IMR-90 (cell line): ENCODE data around the gene FAM110D. TPM values are rescaled to one million over a fixed set of nuclear protein-coding genes. Genes with fewer than 3 reads are reported as not detected.

Experiments
- ATAC-seq: fragments of 200-7000 bp; cut with Tn5 transposase; 2 replicates; pipeline ENCODE4 v1.9.1; 2020; ENCODE audit warnings: low read depth, mild to moderate bottlenecking, moderate library complexity
- BruUV-seq: library from RNA; stranded (reverse); fragments of 400-500 nt; replicated peaks from 2 replicates; lab custom pipeline; 2021; lab: Mats Ljungman, UMichigan
- CTCF ChIA-PET: fragments of 300-600 bp; formaldehyde crosslinking; extraction: SDS; loops from one replicate; lab custom pipeline; 2021; ENCODE audit warnings: antibody characterized with exemption; lab: Yijun Ruan, JAX
- POLR2A ChIA-PET: fragments of 300-600 bp; sonication (Branson Sonifier 250); formaldehyde crosslinking; loops from one replicate; lab custom pipeline; 2022; ENCODE audit warnings: antibody characterized with exemption; ENCODE audit not compliant: unreplicated experiment; lab: Charles Lee
- DNase-seq: peaks from one replicate; pipeline ENCODE4 v3.0.0; 2013
- H2AFZ ChIP-seq: replicated peaks from 2 replicates; pipeline ENCODE3; 2013; ENCODE audit warnings: low read length, mild to moderate bottlenecking; ENCODE audit not compliant: poor library complexity
- H2AK5ac ChIP-seq: 2 replicates; pipeline ENCODE4 v1.6.1; 2013; ENCODE audit warnings: low read depth, low read length, inconsistent platforms
- H2AK9ac ChIP-seq: replicated peaks from 2 replicates; pipeline ENCODE3; 2013; ENCODE audit warnings: mild to moderate bottlenecking, low read depth, low read length, moderate library complexity; ENCODE audit not compliant: poor library complexity
- H2BK120ac ChIP-seq: 2 replicates; pipeline ENCODE4 v1.6.1; 2013; ENCODE audit warnings: low read depth, low read length, inconsistent platforms
- H2BK15ac ChIP-seq: 3 replicates; pipeline ENCODE4 v1.6.1; 2013; ENCODE audit warnings: low read depth, low read length, inconsistent platforms
- H2BK20ac ChIP-seq: 2 replicates; pipeline ENCODE4 v1.6.1; 2013; ENCODE audit warnings: low read depth, mild to moderate bottlenecking, inconsistent platforms, low read length, moderate library complexity
- H2BK5ac ChIP-seq: 2 replicates; pipeline ENCODE4 v1.6.1; 2013; ENCODE audit warnings: mild to moderate bottlenecking, low read depth, low read length, inconsistent platforms; ENCODE audit not compliant: poor library complexity, severe bottlenecking
- H3K14ac ChIP-seq: replicated peaks from 2 replicates; pipeline ENCODE4 v1.6.1; 2013; ENCODE audit warnings: low read depth, low read length, inconsistent platforms
- H3K18ac ChIP-seq: 2 replicates; pipeline ENCODE4 v1.6.1; 2013; ENCODE audit warnings: low read depth, low read length, control low read depth
- H3K23ac ChIP-seq: 2 replicates; pipeline ENCODE4 v1.6.1; 2013; ENCODE audit warnings: low read depth, low read length, inconsistent platforms
- H3K27ac ChIP-seq: 2 replicates; pipeline ENCODE4 v1.5.1; 2013; ENCODE audit warnings: mild to moderate bottlenecking, control low read depth, low read length; ENCODE audit not compliant: insufficient read depth
- H3K27me3 ChIP-seq: 2 replicates; pipeline ENCODE4 v1.6.1; 2013; ENCODE audit warnings: low read length; ENCODE audit not compliant: control insufficient read depth, insufficient read depth
- H3K36me3 ChIP-seq: 2 replicates; pipeline ENCODE4 v1.6.1; 2013; ENCODE audit warnings: low read length, mixed read lengths; ENCODE audit not compliant: control insufficient read depth, insufficient read depth
- H3K4ac ChIP-seq: 2 replicates; pipeline ENCODE4 v1.6.1; 2013; ENCODE audit warnings: low read depth, low read length, inconsistent platforms
- H3K4me1 ChIP-seq: 2 replicates; pipeline ENCODE4 v1.6.1; 2013; ENCODE audit warnings: low read length, mixed read lengths; ENCODE audit not compliant: control insufficient read depth, insufficient read depth
- H3K4me2 ChIP-seq: 2 replicates; pipeline ENCODE4 v1.6.1; 2013; ENCODE audit warnings: low read depth, mild to moderate bottlenecking, control low read depth, low read length, moderate library complexity
- H3K4me3 ChIP-seq: 2 replicates; pipeline ENCODE4 v1.5.1; 2013; ENCODE audit warnings: low read depth, mild to moderate bottlenecking, control low read depth, low read length, moderate library complexity; ENCODE audit not compliant: insufficient read depth
- H3K56ac ChIP-seq: 2 replicates; pipeline ENCODE4 v1.6.1; 2013; ENCODE audit warnings: low read length, inconsistent platforms; ENCODE audit not compliant: insufficient read depth; ENCODE audit errors: extremely low read depth
- H3K79me1 ChIP-seq, 2 experiments: 2 replicates each; pipeline ENCODE4 v1.6.1; 2013; ENCODE audit warnings: low read length in 2 of 2, inconsistent platforms in 1 of 2, low read depth in 1 of 2
- H3K9ac ChIP-seq: 2 replicates; pipeline ENCODE4 v1.6.1; 2013; ENCODE audit warnings: low read depth, low read length, control low read depth
- H3K9me1 ChIP-seq: 2 replicates; pipeline ENCODE4 v1.6.1; 2013; ENCODE audit warnings: low read length, inconsistent platforms; ENCODE audit not compliant: insufficient read depth
- H3K9me3 ChIP-seq: 2 replicates; pipeline ENCODE4 v1.6.1; 2013; ENCODE audit warnings: low read length; ENCODE audit not compliant: control insufficient read depth, insufficient read depth
- H4K20me1 ChIP-seq: 2 replicates; pipeline ENCODE4 v1.6.1; 2013; ENCODE audit warnings: low read length, inconsistent platforms; ENCODE audit not compliant: insufficient read depth
- H4K5ac ChIP-seq: 2 replicates; pipeline ENCODE4 v1.6.1; 2013; ENCODE audit warnings: mild to moderate bottlenecking, low read depth, low read length, control low read depth
- H4K8ac ChIP-seq, 2 experiments: 2 replicates each; pipeline ENCODE4 v1.6.1; 2013; ENCODE audit warnings: low read depth in 2 of 2, low read length in 2 of 2, control low read depth in 1 of 2, inconsistent platforms in 1 of 2
- H4K91ac ChIP-seq: 2 replicates; pipeline ENCODE4 v1.6.1; 2013; ENCODE audit warnings: low read depth, low read length, inconsistent platforms; ENCODE audit not compliant: insufficient read depth
- BHLHE40 ChIP-seq: fragments of 150-350 bp; IDR thresholded peaks from 2 replicates; pipeline ENCODE4 v1.6.1; 2016; ENCODE audit warnings: mild to moderate bottlenecking, low read depth, low read length
- CEBPB ChIP-seq: IDR thresholded peaks from 2 replicates; pipeline ENCODE4 v1.6.1; 2012; ENCODE audit warnings: low read depth, low read length, improper control_type of control experiment
- CHD1 ChIP-seq: IDR thresholded peaks from 2 replicates; pipeline ENCODE4 v1.6.1; 2012; ENCODE audit warnings: low read depth, low read length, improper control_type of control experiment
- FOS ChIP-seq: fragments of 150-350 bp; IDR thresholded peaks from 2 replicates; pipeline ENCODE4 v1.6.1; 2016; ENCODE audit warnings: low read depth, low read length
- MAFK ChIP-seq: IDR thresholded peaks from 2 replicates; pipeline ENCODE4 v1.6.1; 2012; ENCODE audit warnings: low read depth, low read length, improper control_type of control experiment
- MAZ ChIP-seq: IDR thresholded peaks from 2 replicates; pipeline ENCODE4 v1.6.1; 2012; ENCODE audit warnings: low read depth, mild to moderate bottlenecking, low read length, improper control_type of control experiment, moderate library complexity, borderline replicate concordance
- MXI1 ChIP-seq: IDR thresholded peaks from 2 replicates; pipeline ENCODE4 v1.6.1; 2012; ENCODE audit warnings: low read depth, mild to moderate bottlenecking, low read length, moderate library complexity, borderline replicate concordance
- NFE2L2 ChIP-seq: fragments of 150-350 bp; IDR thresholded peaks from 2 replicates; pipeline ENCODE4 v1.6.1; 2016; ENCODE audit warnings: low read depth, mild to moderate bottlenecking, low read length
- POLR2A ChIP-seq: IDR thresholded peaks from 2 replicates; pipeline ENCODE4 v1.6.1; 2012; ENCODE audit warnings: mild to moderate bottlenecking, low read depth, low read length
- RAD21 ChIP-seq: IDR thresholded peaks from 2 replicates; pipeline ENCODE4 v1.6.1; 2012; ENCODE audit warnings: low read length, improper control_type of control experiment
- RCOR1 ChIP-seq: IDR thresholded peaks from 2 replicates; pipeline ENCODE4 v1.6.1; 2012; ENCODE audit warnings: mild to moderate bottlenecking, low read length, improper control_type of control experiment; ENCODE audit not compliant: insufficient replicate concordance
- RFX5 ChIP-seq: IDR thresholded peaks from 2 replicates; pipeline ENCODE4 v1.8.0; 2012; ENCODE audit warnings: low read depth, mild to moderate bottlenecking, low read length, moderate library complexity
- SMC3 ChIP-seq: fragments of 150-350 bp; IDR thresholded peaks from 2 replicates; pipeline ENCODE4 v1.6.1; 2016; ENCODE audit warnings: low read depth, mild to moderate bottlenecking, antibody characterized with exemption, low read length, moderate library complexity
- WGBS, 2 experiments: methylation state at CpG; one replicate each; pipeline versions ENCODE4 v1.1.5 to v1.1.7; 2013; ENCODE audit warnings: missing lambda C conversion rate in 2 of 2; ENCODE audit not compliant: insufficient read length in 1 of 2; ENCODE audit errors: extremely low coverage in 2 of 2; 5-methylcytosine and 5-hydroxymethylcytosine counted together
- dilution Hi-C: fragments of 300-500 bp; cut with HindIII; formaldehyde crosslinking; loops from one replicate; pipeline ENCODE4 v1.14.3; 2018; ENCODE audit warnings: low sequenced_read_pairs; ENCODE audit not compliant: unreplicated experiment
- in situ Hi-C: fragments of 300-500 bp; cut with MboI; formaldehyde crosslinking; loops from 3 replicates; pipeline ENCODE4 v1.14.3; 2019; ENCODE audit warnings: low sequenced_read_pairs, inconsistent platforms, mixed read lengths
- intact Hi-C: fragments of 100-400 bp; cut with micrococcal nuclease; formaldehyde crosslinking; loops from 2 replicates; pipeline ENCODE4 v1.10.0; 2022
- polyA plus RNA-seq, 3 experiments: library from polyadenylated mRNA; depleted of rRNA; stranded (reverse); fragments of >200 nt; gene quantifications; 2 replicates each; pipeline ENCODE4 v1.2.3, GENCODE V29; 2012; ENCODE audit warnings: low replicate concordance in 1 of 3
- total RNA-seq: library from RNA; depleted of rRNA; stranded (reverse); fragments of >200 nt; gene quantifications from 2 replicates; pipeline ENCODE4 v1.2.3, GENCODE V29; 2012
- TF ChIP-seq, protein P1 (sequence below): conservative IDR thresholded peaks from 2 replicates; pipeline ENCODE4 v1.5.1; 2012; ENCODE audit warnings: mild to moderate bottlenecking, low read depth, low read length, improper control_type of control experiment
- TF ChIP-seq, protein P2 (sequence below): fragments of 150-350 bp; IDR thresholded peaks from 2 replicates; pipeline ENCODE4 v1.6.1; 2016; ENCODE audit warnings: low read depth, mild to moderate bottlenecking, low read length, moderate library complexity, borderline replicate concordance
- TF ChIP-seq, protein P3 (sequence below): fragments of 150-350 bp; IDR thresholded peaks from 2 replicates; pipeline ENCODE4 v1.6.1; 2017; ENCODE audit warnings: mild to moderate bottlenecking, antibody characterized with exemption, low read length, low read depth

Gene FAM110D
- total and polyA plus RNA-seq, 2 of the 4 experiments (the other 2 are of a cell fraction), result not detected

DNA sequence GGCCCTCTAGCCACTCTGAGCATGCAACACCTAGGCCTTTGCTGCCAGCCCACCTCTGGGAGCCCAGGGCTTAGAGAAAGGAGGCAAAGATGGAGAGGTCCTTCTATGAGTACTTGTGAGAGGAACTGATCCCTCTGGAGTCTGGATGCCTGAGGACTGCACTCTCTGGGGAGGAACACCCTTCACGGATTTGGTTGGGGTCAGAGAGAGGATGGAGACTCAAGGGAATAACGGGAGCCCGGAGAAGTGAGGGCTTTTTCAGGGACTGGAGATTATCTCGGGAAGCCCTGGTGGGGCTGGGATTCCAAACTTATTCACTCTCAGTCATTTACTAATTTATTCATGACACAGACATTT is 10.3 kb downstream of the FAM110D start:
- no peak overlapping the region for H3K27ac ChIP-seq
- intact Hi-C loops (loop anchor here (1.0 to 5.0 kb wide), 3 partner anchors 63 to 222 kb away; partner anchors contain the start of gene CEP85), in situ Hi-C loops (no loop called here), dilution Hi-C loops (no loop called here)
- H3K23ac ChIP-seq, result no peak overlapping the region
- H3K36me3 ChIP-seq, result 0 out of 2 replicates have a peak, but pooled peaks cover 2% of the 10 kb centered on the region
- H2AK9ac ChIP-seq, result no peak overlapping the region
- no peak overlapping the region for H2BK120ac ChIP-seq
- no peak overlapping the region for H4K91ac ChIP-seq
- no peaks in the 10 kb centered on the region for H4K20me1 ChIP-seq
- BruUV-seq, result no TSS peak
- ChIA-PET CTCF (interaction anchor here (0.6 to 1.8 kb wide), 10 partner anchors 9 to 145 kb away, joined by 3 to 8 read pairs (median 4); partner anchors contain the start of gene CEP85), POLR2A (no interaction called here)
- H2BK15ac ChIP-seq, result no peak overlapping the region
- peak overlapping the region; percentile 25; the same call in 1 of the 2 replicates for H3K4ac ChIP-seq
- H4K5ac ChIP-seq, result no peak overlapping the region; the same call in 1 of the 2 replicates
- H3K4me2 ChIP-seq, result no peak overlapping the region
- ATAC-seq, result no peak
- H3K56ac ChIP-seq, result no peak overlapping the region
- H3K79me1 ChIP-seq, result peaks cover 4 to 19% of the 10 kb centered on the region in 2 experiments
- H3K9me3 ChIP-seq, result no peaks in the 10 kb centered on the region
- peak overlapping the region; percentile 97 for H2AFZ ChIP-seq
- H3K14ac ChIP-seq, result no peak overlapping the region
- H3K9me1 ChIP-seq, result peaks cover 6% of the 10 kb centered on the region; the same call in 1 of the 2 replicates
- H3K9ac ChIP-seq, result no peak overlapping the region
- TF ChIP-seq RFX5 (no peak), MAFK (no peak), MXI1 (no peak), POLR2A (no peak), FOS (no peak), NFE2L2 (no peak), MAZ (no peak), CEBPB (no peak), BHLHE40 (no peak), RCOR1 (no peak), SMC3 (no peak), RAD21 (no peak), CHD1 (no peak)
- TF ChIP-seq, protein P1, sequence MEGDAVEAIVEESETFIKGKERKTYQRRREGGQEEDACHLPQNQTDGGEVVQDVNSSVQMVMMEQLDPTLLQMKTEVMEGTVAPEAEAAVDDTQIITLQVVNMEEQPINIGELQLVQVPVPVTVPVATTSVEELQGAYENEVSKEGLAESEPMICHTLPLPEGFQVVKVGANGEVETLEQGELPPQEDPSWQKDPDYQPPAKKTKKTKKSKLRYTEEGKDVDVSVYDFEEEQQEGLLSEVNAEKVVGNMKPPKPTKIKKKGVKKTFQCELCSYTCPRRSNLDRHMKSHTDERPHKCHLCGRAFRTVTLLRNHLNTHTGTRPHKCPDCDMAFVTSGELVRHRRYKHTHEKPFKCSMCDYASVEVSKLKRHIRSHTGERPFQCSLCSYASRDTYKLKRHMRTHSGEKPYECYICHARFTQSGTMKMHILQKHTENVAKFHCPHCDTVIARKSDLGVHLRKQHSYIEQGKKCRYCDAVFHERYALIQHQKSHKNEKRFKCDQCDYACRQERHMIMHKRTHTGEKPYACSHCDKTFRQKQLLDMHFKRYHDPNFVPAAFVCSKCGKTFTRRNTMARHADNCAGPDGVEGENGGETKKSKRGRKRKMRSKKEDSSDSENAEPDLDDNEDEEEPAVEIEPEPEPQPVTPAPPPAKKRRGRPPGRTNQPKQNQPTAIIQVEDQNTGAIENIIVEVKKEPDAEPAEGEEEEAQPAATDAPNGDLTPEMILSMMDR, result no peak
- TF ChIP-seq, protein P2, sequence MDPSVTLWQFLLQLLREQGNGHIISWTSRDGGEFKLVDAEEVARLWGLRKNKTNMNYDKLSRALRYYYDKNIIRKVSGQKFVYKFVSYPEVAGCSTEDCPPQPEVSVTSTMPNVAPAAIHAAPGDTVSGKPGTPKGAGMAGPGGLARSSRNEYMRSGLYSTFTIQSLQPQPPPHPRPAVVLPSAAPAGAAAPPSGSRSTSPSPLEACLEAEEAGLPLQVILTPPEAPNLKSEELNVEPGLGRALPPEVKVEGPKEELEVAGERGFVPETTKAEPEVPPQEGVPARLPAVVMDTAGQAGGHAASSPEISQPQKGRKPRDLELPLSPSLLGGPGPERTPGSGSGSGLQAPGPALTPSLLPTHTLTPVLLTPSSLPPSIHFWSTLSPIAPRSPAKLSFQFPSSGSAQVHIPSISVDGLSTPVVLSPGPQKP, result no peak
- TF ChIP-seq, protein P3, sequence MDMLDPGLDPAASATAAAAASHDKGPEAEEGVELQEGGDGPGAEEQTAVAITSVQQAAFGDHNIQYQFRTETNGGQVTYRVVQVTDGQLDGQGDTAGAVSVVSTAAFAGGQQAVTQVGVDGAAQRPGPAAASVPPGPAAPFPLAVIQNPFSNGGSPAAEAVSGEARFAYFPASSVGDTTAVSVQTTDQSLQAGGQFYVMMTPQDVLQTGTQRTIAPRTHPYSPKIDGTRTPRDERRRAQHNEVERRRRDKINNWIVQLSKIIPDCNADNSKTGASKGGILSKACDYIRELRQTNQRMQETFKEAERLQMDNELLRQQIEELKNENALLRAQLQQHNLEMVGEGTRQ, result no peak
- H3K4me3 ChIP-seq, result no peak overlapping the region
- DNase-seq, result no peak
- no CpG with 5 or more reads among the region's 4 CpGs for WGBS, 2 experiments
- no peak overlapping the region for H3K18ac ChIP-seq
- no peak overlapping the region for H2BK20ac ChIP-seq
- peaks cover 5% of the 10 kb centered on the region; the same call in 1 of the 2 replicates for H3K27me3 ChIP-seq
- H2AK5ac ChIP-seq, result no peak overlapping the region
- no peak overlapping the region for H2BK5ac ChIP-seq
- H3K4me1 ChIP-seq, result peaks cover 5% of the 10 kb centered on the region; the same call in 1 of the 2 replicates
- H4K8ac ChIP-seq, result peak overlapping the region in 1 of 2 experiments; percentile 75; a peak in 2 of 4 replicates
